HK-2 (cell line): ENCODE measurements around the gene PSD4.

Source experiments
- DNase-seq: peaks from one replicate; pipeline ENCODE4 v3.0.0-alpha.2; 2018; ENCODE audit not compliant: unreplicated experiment

The PSD4 gene

DNA sequence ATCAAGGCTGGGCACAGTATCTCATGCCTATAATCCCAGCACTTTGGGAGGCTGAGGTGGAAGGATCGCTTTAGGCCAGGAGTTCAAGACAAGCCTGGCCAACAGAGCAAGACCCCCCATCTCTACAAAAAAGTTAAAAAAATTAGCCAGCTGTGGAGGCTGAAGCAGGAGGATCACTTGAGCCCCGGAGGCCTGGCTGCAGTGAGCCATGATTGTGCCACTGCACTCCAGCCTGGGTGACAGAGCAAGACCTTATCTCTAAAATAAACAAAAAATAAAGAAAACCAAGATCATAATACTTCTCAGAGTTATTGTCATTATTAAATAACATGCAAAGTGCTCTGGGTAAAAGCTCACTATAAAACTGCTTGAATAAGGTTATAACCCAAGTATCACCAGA lies 31.5 kb upstream of the PSD4 start:
- no peak for DNase-seq

DNA sequence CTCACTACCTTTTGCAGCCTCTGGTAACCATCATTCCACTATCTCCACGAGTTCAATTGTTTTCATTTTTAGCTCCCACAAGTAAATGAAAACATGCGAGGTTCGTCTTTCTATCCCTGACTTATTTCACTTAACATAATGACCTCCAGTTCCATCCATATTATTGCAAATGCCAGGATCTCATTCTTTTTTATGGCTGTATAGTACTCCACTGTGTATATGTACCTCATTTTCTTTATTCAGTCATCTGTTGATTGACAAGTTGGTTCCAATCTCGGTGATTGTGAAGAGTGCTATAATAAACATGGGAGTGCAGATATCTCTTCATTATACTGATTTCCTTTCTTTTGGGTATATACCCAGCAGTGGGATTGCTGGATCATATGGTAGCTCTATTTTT lies 29.5 kb upstream of the PSD4 start:
- no peak for DNase-seq

DNA sequence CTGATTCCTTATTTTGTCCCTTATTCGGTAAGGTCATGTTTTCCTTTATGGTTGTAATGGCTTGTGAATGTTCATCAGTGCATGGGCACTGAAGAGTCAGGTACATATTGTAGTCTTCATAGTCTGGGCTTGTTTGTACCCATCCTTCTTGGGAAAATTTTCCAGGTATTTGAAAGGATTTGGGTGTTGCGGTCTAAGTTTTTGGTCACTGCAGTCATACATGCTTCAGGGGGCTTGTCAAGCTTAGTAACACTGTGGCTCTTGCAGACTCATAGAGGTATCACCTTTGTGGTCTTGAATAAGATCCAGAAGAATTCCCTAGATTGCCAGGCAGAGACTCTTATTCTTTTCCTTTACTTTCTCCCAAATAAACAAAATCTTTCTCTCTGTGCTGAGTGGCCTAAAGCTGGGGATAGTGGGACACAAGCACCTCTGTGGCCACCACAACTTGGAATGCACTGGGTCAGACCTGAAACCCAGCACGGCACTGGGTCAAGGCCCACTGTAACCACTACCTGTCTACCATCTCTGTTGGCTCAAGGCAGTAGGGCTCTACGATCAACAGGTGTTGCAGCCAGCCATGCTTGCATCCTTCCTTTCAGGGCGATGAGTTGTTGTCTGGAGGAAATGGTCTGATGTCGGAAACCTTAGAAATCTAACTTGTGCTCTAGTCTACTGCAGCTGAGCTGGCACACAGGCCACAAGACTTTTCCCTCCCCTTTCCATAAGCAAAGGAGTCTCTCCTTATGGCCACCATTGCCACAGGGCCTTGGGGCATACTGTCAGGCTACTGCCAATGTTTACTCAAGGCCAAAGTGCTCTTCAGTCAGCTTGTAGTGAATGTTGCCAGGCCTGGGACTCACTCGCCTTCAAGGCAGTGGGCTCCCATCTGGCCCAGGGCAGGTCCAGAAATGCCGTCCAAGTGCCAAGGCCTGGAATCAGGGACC lies 24.9 kb upstream of the PSD4 start:
- no peak for DNase-seq

DNA sequence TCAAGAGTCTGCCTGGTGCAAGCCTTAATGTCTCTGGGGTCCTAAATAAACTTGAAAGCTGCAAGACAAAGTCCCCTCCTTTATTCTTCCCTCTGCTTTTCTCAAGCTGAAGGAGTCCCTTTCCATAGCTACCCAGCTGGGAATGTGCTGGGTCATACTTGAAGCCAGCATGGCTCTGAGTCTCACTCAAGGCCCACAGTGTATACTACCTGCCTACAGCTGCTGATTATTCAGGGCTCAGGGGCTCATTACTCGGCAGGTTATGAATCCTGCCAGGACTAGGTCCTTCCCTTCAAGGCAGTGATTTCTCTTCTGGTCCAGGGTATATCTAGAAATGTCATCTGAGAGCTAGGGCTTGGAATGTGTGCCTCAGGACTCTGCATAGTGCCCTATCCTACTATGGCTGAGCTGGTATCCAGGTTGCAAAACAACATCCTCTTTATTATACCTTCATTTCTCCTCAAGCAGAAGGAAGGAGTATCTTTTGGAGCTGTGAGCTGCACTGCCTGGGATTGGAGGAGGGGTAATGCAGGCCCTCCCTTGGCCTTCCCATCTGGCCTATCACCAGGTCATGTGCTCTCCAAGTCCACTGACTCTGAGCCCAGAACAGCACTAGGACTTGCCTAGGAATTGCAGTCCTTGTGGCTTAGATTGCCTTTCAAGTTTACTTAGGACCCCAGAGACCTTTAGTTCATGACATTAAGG lies 24.1 kb upstream of the PSD4 start:
- no peak for DNase-seq

DNA sequence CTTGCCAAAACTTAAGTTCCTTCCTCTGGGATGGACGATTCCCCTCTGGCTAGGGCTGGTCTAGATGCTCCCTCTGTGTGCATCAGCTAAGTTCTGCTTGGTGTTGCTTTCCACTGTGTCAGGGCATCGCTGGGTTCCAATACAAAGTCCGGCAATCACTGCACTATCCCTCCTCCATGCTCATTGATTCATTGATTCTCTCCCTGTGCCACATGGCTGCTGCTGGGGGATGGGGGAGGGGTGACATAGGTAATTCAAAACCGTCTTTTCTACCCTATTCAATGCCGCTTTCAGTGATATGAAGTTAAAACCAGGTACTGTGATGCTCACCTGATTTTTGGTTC lies 23.5 kb upstream of the PSD4 start:
- no peak for DNase-seq

DNA sequence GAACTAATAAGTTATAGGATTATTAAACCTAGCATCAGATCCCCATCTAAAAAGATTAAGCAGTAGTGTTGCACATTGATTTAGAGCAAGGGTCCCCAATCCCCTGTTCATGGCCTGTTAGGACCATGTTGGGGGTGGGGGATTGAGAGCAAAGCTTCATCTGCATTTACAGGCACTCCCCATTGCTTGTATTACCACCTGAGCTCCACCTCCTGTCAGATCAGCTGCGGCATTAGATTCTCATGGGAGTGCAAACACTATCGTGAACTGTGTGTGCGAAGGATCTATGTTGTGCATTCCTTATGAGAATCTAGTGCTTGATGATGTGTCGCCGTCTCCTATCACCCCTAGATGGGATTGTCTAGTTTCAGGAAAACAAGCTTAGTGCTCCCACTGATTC lies 18.4 kb upstream of the PSD4 start:
- DNase-seq: no peak

DNA sequence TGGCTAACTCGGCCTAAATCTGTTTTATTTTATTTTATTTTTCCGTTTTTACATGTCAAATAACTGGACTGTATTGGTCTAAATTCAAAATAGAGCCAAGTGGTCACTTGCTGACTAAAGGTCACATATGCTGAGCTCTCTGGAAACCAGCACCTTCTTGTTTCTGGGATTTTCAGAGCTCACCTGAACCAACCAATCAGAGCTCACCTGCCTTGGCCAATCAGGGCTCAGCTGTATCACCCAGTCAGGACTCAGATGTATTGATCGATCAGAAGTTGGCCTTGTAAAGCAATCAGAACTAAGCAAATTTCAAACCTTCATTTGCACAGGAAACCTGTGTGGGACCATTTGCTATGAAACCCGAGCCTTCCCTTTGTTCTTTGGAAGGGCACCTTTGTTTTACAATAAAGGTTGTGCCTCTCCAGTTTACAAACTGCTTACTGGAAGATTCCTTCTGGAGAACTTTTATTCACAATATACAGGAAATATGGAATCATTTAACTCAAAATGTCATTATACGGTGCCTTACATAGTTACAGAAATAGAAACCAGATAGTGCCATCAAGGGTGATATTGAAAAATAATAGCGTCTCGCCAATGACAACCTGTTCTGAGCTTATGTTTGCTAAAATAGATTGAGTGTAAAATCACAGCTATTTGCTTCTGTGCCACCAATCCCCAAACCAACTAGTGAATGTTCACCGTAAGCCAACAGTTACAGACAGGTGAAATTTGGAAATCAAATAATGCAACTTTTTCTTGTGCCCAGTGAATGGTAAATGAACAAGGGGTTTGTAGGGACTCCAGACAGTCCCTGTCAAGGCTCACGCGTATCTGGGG lies 17.3 kb upstream of the PSD4 start:
- DNase-seq: no peak

DNA sequence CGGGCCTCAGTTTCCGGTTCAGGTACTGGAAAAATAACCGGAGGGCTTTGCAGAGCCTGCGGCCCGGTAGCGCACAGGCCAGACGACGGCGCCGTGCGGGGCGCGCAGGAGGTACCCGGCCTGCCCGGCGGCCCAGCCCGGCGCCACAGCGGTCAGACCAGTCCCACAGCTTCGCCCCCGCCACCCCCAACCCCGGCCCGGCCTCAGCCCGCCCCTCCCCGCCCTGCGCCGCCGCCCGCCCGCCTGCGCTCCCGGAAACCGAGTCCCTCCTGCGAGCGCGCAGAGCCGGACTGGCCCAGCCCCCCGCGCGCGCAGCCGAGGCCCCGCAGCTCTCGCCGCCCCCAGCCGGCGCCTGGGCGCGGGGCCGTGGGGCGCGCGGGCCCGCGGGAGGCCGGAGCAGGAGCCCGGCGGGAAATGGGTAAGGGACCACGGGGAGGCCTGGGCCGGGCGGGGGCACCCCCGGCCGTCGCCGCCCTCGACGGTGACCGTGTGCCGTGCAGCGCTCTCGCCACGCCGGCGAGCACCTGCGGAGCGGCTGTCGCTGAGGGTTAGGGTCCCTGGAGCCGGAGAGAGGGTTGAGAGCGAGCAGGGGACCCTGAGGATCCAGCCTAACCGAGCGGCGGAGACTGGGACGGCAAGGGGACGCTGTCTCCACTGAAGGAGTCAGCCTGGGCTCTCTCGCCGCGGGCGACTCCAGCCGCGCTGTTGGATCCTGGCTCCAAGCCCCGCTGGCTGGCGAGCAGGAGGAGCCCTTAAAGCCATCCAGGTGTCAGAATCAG lies 16.5 kb upstream of the PSD4 start:
- DNase-seq: no peak

DNA sequence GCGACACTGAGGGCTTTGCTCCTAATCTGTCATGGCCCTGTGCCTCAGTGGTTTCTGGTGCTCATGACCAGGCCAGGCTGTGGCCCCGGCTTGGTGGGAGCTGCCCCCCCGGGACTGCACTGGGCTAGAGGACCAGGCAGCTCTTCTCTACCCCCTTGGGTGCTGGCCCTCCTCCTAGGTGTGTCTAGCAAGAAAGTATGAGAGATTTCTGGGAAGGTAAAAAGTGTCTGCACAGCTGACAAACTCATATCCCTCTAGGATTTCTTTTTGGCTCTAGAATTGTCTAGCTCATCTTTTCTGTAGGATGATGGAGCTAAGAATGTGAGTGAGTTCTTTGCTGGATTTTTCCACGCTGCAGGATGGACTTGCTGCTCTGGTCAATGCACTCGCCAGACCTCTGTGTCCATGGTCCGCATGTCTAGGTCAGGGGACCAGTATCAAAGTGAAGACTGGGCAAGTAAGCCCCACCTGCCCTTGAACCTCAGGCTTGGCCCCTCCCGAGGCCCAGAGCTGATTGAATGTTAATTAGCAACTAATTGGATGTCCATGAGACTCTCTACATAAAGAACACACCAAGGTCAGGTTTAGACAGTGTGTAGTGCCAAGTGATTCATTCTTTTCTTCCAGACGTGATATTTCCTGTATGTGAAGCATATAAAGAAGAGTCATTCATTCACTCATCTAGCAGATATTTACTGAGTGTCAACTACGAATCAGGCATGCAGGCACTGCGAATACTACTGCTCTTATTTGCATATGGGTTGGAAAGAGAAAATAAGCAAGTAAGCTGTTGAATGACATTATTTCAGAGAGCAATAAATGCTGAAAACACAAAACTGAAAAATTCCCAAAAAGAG lies 15.6 kb upstream of the PSD4 start:
- DNase-seq: no peak

DNA sequence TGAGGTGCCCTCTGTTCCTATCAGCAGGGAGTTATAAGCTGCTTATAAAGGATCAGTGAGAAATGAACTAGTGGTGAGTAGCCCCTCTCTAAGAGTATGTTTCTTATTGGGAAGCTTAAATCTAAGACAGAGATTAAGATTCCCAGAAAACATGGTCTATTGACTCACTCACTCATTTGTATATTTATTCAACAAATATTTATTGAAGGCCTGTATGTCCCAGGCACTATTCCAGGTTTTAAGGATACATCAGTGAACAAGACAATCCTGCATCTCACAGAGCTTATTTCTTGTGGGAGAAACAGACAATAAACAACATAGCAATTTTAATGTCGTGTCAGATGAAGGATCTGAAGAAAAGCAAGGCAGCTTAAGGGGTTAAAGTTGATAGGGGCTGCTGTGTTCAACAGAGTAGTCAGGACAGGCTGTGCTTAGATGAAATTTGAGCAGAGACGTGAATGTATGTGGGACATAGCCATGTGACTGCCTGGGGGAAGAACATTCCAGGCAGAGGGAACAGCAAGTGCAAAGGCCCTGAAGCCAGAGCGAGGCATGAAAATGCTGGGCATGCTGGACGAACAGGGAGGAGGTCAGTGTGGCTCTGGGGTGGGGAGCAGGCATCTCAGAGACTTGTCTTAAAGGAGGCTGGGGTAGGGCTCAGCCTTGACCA lies 14.8 kb upstream of the PSD4 start:
- no peak for DNase-seq

DNA sequence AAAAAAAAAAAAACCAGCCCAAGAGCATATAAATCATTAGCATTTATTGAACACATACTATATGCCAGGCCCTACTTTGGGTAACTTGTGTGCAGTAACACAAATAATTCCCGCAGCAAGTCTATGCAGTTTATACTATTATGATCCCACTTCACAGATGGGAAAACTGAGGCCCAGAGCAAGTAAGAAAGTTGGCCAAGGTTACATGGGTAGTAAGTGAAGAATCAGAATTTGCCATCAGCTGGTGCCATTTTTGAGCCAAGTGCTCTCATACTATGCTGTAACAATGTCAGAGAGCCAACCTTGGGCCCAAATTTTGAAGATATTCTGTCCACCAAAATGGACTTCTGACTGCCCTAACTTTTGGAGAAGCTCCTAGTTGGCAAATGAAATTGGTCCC lies 13.5 kb upstream of the PSD4 start:
- DNase-seq: no peak

DNA sequence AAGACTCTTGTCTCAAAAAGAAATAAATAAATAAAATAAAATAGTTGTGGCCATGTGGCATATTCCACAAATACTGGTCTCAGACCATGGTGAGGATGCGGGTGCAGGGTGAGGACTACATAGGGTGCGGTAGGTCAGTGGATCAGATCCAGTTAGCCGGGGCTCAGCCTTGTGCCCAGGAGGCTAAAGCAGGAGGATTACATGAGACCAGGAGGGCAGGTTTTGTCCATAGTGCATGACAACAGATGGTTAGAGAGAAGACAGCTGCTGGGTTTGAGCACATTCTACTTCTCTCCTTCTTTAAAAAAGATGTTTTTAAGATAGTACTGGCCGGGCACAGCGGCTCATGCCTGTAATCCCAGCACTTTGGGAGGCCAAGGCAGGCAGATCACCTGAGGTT lies 12.8 kb upstream of the PSD4 start:
- no peak for DNase-seq

DNA sequence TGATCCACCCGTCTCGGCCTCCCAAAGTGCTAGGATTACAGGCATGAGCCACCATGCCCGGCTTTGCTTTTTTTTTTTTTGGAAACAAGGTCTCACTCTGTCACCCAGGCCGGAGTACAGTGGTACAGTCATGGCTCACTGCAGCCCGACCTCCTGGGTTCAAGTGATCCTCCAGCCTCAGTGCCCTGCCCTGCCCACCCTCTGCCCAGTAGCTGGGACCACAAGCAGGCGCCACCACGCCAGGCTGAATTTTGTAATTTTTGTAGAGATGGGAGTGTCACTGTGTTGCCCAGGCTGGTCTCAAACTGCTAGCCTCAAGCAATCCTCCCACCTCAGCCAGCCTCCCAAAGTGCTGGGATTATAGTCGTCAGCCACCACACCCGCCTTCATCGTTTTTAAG lies 11.6 kb upstream of the PSD4 start:
- no peak for DNase-seq

DNA sequence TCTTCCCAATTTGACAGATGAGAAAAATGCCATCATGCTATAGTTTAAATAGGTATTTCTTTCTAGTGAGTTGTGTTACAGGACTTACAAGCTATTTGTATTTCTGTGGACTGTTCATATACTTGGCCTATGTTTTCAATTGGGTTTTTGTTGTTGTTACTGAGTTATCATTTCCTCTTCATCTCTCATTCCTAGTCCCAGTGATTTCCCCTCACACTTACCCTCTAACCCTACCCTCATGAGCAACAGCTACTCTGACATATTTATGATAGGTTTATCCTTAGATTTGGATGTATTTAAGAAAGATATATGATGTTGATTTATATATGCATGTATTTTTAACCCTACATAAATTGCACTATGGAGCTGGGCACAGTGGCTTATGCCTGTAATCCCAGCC lies 10.9 kb upstream of the PSD4 start:
- no peak for DNase-seq

DNA sequence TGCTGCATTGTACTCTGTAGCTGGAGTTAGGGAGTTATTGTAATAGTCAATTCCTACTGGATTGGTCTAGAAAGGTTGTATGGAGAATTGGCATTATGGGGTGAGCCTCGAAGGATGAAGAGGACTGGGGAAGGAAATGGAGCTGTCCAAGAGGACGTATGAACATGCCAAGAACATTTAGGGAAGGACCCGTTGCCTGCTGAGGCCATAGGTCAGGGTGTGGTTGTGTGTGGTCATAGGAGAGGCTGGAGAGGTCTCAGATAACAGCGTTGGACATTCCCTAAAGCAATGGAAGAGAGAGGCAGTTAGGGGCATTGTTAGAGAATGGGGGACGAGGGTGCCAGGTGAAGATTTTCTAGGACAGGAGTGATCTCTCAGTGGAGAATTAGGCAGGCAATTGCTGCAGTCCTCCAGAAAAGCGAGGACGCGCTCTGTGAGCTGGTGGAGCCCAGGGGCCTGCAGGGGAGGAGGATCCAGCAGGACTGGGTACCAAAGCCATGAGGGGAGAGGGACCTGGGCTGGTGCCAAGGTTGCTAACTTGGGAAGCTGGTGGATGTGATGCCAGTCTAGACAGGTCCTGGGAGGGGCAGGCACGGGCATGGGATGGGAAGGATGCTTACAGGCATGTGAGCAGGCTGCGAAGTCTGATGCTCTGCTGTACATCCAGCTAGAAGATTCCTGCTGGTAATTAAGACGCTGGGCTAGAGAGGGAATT lies 9.4 kb upstream of the PSD4 start:
- DNase-seq: no peak

DNA sequence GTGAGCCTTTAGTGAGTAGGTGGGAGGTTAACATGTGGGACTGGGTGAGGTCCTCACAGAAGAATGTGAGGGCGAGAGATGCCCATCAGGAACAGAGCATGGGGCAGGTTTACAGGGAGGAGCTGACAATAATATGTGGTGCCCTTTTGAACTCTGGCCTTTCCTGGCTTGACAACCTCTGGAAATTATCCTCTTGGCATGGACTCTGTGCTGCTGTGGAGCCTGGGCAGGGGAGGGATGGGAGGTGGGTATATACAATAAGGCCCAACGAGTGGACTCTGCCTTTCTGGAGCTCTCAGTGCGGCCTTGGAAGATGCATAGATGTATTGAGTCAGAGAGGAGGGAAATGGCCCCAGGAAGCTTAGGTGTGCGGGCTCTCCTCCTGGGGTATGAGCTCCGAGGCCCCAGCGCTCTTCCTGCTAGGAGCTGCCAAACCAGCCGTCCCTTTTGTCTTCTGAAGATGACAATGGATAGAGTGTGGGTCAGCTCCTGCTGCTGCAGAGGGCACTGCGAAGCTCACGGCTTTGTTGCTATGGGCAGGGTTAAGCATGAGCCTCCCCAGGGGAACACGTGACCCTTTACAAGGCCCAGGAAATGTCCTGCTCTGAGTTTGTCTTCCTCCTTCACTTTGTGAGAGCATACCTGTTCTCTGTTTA lies 8.7 kb upstream of the PSD4 start:
- no peak for DNase-seq

DNA sequence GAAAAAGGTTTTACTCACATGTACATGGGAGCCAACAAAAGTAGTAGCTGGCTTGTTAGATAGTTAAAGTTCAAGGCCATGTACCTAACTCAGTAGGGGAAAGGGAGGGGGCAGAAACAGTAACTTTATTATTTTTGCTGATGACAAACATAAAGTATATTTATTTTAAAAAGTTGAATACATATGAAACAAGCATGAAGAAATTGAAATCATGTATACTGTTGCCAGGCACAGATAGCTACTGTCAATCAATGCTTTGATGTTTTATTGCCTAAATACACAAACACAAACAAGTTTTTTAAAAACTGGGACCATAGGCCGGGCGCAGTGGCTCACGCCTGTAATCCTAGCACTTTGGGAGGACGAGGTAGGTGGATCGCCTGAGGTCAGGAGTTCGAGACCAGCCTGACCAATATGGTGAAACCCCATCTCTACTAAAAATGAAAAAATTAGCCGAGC lies 7.6 kb upstream of the PSD4 start:
- no peak for DNase-seq

DNA sequence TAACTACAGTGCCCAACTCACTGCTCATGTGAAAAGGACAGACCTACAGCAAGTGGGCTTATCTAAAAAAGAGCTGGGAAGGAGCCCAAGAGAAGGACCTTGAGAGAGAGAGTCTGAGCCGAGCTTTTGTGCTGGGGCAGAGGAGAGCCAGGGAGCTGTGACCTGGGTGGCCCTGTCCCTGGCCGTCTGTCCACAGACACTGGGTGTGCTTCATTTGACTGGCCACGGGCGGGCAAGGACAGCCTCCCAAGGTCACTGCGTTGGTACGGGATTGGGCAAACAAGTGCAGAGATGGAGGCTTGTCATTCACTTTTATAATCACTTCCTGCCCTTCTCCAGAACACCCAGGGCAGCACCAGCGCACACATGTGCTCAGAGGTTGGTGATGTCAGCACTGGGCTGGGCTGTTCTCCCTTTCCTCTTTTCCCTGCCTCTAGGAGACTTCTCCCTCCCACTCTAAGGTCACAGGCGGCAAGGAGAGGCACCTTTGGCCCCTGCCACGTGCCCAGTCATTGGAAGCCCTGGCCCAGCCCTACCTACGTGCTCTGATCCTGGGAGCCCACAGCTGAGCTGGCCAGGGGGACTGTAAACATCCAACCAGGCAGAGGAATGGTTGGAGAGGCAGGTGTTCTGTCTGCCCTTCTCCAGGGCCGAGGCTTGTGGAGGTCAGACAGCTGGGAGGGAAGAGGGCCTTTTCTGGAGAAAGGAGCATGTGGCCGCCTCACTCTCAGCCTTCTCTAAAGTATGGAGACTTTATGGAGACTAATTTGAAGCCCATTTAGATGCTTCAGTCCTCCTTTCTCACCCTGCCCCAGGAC lies 6.4 kb upstream of the PSD4 start:
- DNase-seq: no peak
